NCI-H226 (cell line): Measurements from ENCODE around the gene GOLGA1.

Experiments used
- DNase-seq: peaks from one replicate; pipeline ENCODE4 v3.0.0-alpha.2; 2015

Gene GOLGA1

GRCh38 chr9:124881138-124881743 is 59.6 kb downstream of the GOLGA1 start:
- DNase-seq = no peak

DNA sequence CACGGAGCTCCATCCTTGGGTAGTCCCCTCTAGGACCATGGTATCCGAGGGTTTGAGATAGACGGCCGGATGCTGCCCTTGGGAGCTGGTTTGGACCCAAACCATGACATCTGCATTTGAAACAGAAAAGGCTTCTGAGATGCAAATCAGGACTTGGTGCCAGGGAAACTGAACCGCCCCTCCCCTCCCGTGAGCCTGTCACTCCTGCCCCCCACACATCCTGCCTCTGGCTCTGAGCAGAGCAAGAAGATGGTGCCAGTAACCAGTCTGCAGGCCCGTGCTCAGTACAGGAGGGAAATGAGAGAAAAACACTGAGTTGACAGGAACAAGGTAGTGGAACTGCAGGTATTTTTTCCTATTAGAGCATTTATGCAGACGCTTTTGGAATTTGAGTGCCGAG is 60.4 kb downstream of the GOLGA1 start:
- no peak for DNase-seq

GRCh38 chr9:124879226-124879625 is 61.7 kb downstream of the GOLGA1 start:
- no peak for DNase-seq

DNA sequence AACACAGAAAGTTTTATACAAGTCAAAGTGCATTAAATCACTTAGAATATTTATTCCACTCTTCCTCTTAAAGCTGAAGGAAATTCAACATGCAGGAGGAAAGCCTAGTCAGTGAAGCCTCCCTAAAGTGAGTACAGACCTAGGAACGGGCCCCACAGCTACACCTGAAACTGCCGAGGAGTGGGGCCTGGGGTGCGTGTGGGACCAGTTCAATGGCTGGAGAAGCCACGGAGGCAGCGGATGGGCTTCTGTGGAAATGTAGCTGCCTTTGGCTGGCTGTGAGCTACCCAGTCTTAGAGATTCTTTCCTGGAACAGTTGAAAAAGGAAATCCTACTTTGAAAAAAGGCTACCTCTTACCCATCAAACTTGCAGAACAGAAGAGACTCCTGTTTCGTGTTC is 62.4 kb downstream of the GOLGA1 start:
- no peak for DNase-seq

- no peak for DNase-seq
Measured at GRCh38 chr9:124878021-124878420, 62.9 kb downstream of the GOLGA1 start.

- DNase-seq = no peak
Measured at GRCh38 chr9:124877021-124877782, 63.7 kb downstream of the GOLGA1 start.

DNA sequence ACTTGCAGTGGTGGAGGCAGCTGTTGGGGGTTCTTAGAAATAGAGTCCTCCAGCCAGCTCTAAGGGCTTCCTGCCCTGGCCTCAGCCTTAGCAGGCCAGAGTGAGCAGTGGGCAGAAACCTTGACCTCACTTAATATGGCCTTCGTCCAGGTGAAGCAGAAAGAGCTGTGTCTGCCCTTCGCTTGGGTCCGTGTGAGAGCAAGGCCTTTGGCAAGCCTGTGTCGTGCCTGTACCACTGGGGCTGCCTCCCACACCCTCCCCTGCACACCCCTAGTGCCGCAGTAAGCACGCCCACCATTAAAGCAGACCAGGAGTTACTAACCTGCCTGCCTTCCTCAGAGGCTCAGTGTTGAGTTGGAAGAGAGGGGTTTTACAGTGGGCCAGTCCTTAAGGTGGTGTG is 65.4 kb downstream of the GOLGA1 start:
- DNase-seq = no peak

GRCh38 chr9:124873664-124874063 is 67.2 kb downstream of the GOLGA1 start:
- peak; percentile 60 for DNase-seq

DNA sequence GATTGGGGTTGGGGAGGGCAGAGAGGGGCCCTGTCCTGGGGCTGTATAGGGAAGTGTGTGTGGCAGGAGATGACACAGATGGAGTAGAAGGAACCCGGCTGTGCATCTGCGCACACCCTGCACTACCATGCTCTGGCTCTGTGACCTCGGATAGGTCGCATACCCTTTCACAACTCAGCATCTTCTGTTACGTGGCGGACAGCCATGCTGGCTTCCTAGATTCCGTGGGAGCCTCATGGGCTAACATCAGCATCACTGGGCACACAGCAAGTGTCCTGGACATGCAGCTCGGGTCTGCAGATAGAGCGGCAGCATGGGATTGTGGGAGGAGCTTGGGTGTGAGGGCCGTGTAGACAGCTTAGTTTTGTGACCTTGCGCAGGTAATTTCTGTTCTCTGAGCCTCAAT is 69.7 kb downstream of the GOLGA1 start:
- no peak for DNase-seq

- no peak for DNase-seq
Measured at GRCh38 chr9:124870723-124871122, 70.2 kb downstream of the GOLGA1 start.

DNA sequence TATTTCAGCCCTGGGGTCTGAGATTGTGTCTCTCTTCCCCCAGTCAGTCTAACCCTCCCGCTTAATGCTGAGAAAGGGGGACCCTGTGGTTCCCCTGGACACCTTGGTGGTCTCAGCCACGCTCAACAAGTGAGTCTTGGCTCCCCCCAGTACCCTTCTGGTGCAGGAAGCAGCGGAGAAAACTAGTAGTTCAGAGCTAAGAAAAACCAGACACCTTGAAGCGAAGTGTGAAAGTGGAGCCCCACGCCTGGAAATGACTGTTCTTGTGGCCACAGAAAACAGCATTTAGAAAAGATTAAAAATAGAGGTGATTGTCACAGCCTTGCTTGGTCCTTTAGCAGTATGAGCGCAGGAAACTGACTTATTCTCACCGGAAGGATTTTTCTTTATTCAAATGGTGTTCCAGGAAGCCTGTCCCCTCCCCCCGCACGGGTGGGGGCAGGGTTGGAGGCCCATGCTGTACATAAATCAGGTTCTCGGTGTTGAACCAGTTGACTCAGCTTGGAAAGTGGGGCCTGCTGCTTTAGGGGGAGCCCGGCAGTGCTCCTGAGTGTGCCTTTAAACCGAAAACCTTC is 70.8 kb downstream of the GOLGA1 start:
- DNase-seq = no peak

DNA sequence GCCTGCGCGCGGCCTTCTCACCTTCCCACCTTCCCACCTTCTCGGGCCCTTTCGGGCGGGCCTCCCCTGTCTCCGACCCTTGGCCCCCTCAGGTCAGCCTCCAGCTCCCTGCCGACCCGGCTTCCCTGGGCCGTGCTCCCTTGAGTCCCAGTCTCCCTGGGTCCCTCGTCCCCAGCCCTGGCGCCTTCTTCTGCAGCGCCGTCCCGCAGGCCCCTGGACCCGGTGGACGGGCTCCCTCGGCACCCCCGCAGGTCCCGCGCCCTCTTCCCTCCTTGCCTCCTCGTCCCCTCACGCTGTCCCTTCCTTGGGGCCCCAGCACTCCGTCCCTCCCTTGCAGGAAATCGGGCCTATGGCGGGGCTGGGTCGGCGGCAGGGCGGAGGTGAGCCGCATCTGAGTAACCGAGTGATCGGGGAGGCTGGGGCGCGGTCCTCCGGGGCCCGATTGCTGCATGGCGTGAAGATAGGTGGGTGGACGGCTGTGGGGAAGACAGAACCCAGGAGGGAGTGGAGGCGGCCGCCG is 71.4 kb downstream of the GOLGA1 start:
- no peak for DNase-seq

DNA sequence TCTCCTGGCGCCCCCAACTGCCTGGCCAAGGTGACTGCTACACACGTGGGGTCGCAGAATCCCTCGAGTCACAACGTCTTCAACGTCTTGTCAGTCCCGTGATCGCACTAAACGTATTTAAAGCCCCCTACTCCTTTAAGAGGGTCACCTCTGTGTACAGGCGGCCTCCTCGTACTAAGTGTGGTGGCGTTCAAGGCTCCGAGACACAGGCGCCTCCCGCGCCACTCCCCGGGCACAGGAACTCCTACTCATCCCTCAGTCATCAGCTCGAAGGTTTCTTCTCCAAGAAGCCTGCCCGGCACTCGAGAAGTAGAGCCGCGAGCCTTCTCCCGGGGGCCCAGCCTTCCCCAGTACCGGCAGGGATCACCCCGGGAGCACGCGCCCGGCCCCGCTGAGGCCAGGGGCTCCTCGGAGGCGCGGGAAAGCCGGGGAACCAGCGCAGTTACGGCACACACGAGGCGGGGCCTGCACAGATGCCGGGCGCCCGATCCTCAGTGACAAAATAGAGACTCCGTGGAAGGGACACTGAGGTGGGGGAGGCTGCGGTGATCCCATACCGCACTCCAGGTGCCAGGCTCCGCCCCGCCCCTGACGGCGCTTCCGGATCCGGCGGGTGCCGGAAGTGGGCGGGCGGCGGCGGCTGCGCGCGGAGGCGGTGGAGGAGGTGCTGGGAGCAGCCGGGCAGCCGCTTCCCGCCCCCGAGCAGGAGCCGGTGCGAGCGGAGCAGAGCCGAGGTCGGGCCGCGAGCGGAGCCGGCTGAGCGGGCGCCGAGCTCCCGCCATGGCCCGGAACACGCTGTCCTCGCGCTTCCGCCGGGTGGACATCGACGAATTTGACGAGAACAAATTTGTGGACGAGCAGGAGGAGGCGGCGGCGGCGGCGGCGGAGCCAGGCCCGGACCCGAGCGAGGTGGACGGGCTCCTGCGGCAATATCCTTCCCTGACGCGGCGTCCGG is 72.1 kb downstream of the GOLGA1 start:
- peak; percentile 85 for DNase-seq

GRCh38 chr9:124863371-124863871 is 77.5 kb downstream of the GOLGA1 start:
- no peak for DNase-seq

DNA sequence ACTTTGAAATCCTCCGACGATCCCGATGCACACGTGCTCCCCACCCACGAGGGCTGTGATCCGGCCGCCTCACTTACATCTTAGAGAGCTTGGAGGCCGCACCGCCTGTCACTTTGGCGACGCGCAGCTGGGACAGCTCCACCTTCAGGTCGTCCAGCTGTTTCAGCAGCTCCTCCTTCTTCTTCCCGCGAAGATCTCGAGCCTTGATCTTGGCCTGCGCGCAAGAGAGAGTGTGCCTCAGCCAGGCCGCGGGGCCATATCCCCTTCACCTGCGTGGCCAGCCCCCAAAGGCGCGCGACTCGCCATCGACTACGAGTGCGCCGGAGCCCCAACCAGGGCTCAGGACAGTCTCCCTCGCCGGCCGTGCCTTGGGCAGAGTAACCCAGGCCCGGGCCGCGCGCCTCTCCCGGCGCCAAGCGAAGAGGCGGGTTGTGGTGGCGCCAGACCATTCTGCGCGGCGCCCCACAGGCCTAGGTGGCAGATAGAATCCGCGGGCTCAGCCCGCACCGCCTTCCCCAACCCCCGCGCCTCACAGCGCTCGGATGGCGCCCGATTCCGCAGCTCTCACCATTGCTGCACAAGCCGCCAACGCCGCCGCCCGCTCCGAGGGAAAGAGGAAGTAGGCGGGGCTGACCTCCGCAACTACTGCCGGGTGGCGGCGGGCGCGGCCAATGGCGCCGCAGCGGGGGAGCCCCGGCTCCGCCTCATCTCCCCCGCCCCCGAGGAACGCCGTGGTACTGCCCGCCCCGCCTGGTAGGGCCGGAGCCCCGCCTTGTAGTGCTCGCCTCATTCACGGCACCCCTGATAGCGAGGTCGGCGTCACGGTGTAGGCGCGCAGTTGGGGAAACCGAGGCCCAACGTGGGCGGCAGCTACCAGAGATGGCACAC is 79.3 kb downstream of the GOLGA1 start, which contains the start of the genes ARPC5L and RPL35:
Gene ARPC5L, plus strand, starts transcription at position 789 of the 888 bp plus-strand sequence. CDS start 7,161 bp downstream, outside the sequence.
Gene RPL35, minus strand, starts transcription at position 616 of the 888 bp plus-strand sequence. Its CDS starts 45 bp downstream, at position 571.
- peak; percentile 89 for DNase-seq

- DNase-seq = no peak
Measured at GRCh38 chr9:124860582-124861341, 80.1 kb downstream of the GOLGA1 start.

DNA sequence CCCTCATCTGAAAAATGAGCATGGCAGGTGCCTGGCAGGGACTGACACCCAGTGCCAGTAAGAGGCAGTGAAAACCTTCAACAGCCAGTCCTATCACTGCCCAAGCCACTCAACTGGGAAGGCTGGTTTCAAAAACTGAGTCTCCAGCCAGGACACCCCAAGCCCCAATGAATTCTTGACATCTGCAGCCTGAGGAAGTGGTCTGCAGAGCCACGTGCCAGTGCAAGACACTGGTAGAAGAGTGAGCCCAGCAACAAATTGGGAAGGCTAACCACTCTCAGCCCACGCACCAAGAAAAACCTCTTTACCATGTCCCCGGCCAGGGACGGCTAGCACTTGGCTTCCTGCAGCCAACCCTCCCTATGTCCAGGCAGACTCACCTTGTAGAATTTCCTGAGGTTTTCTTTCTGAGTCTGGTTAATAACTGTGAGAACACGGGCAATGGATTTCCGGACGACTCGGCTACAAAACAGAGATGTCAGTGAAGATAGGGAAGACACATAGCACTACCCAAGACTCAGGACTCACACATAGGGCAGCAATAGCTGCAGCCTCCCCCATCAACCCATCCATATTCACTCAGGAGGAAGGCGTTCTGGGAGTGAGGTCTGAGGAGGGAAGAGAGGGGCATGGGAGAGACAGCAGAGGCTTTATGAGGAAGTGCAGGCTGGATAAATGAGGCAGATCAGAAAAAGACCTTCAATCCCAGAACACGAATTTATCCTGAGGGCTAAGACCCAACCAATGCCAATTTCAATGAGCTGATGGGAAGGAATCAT is 80.9 kb downstream of the GOLGA1 start:
- no peak for DNase-seq

GRCh38 chr9:124858330-124859046 is 82.4 kb downstream of the GOLGA1 start:
- DNase-seq = no peak
